ENCODE data around the gene FAAP24. TPM values are rescaled to one million over a fixed set of nuclear protein-coding genes. Genes with fewer than 3 reads are reported as not detected.
"Not testable (repeated sequence)": the region's sequence is repeated elsewhere in the genome, so short reads cannot be mapped to it uniquely, and the experiment has no call there.

The FAAP24 gene
- total RNA-seq, 1 donor from 2014 or later, result 4.1 TPM

- Histone ChIP-seq H3K9me3 (ENCODE audit: insufficient read depth, low read depth, low read length) (no peaks in the 10 kb centered on the region), H3K4me2 (ENCODE audit: low read length) (no peak overlapping the region), H3K79me2 (ENCODE audit: insufficient read depth, low read length) (no peaks in the 10 kb centered on the region), H2AFZ (ENCODE audit: low read depth, low read length) (no peak overlapping the region), H3K4me3 (ENCODE audit: insufficient read depth, low read depth, low read length) (no peak overlapping the region), H3K4me1 (ENCODE audit: insufficient read depth, low read length) (no peaks in the 10 kb centered on the region), H4K20me1 (ENCODE audit: insufficient read depth, low read length) (no peaks in the 10 kb centered on the region), H3K27ac (ENCODE audit: low read depth, low read length) (no peak overlapping the region), H3K27me3 (ENCODE audit: insufficient read depth, low read length) (no peaks in the 10 kb centered on the region), H3K9ac (ENCODE audit: low read length) (no peak overlapping the region), H3K36me3 (ENCODE audit: insufficient read depth, low read length) (no peaks in the 10 kb centered on the region)
- DNase-seq (ENCODE audit: low read depth) (no peak), FAIRE-seq (no peak)
- Mint-ChIP-seq H3K9me3 (ENCODE audit: unreplicated experiment) (no peaks in the 10 kb centered on the region), H3K27ac (ENCODE audit: unreplicated experiment) (no peak overlapping the region), H3K36me3 (ENCODE audit: low read depth, unreplicated experiment) (peaks cover 2% of the 10 kb centered on the region), H3K4me3 (ENCODE audit: unreplicated experiment) (no peak overlapping the region), H3K4me1 (ENCODE audit: low read depth, unreplicated experiment) (no peaks in the 10 kb centered on the region), H3K27me3 (ENCODE audit: low read depth, unreplicated experiment) (no peaks in the 10 kb centered on the region)
- TF ChIP-seq, protein P1, sequence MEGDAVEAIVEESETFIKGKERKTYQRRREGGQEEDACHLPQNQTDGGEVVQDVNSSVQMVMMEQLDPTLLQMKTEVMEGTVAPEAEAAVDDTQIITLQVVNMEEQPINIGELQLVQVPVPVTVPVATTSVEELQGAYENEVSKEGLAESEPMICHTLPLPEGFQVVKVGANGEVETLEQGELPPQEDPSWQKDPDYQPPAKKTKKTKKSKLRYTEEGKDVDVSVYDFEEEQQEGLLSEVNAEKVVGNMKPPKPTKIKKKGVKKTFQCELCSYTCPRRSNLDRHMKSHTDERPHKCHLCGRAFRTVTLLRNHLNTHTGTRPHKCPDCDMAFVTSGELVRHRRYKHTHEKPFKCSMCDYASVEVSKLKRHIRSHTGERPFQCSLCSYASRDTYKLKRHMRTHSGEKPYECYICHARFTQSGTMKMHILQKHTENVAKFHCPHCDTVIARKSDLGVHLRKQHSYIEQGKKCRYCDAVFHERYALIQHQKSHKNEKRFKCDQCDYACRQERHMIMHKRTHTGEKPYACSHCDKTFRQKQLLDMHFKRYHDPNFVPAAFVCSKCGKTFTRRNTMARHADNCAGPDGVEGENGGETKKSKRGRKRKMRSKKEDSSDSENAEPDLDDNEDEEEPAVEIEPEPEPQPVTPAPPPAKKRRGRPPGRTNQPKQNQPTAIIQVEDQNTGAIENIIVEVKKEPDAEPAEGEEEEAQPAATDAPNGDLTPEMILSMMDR (IDR thresholded peaks at IDR 0.05; ENCODE audit: insufficient read depth, low read depth, low read length), result no peak
- no peak for TF ChIP-seq EZH2 (IDR thresholded peaks at IDR 0.05; ENCODE audit: insufficient read depth, low read length)
These were observed 33.4 kb downstream of the FAAP24 start for GRCh38 chr19:33005440-33005839.

GRCh38 chr19:33008738-33009137, 36.7 kb downstream of the FAAP24 start:
- Histone ChIP-seq H3K4me2 (ENCODE audit: low read length) (no peak overlapping the region), H3K79me2 (ENCODE audit: insufficient read depth, low read length) (no peaks in the 10 kb centered on the region), H4K20me1 (ENCODE audit: insufficient read depth, low read length) (no peaks in the 10 kb centered on the region), H3K27ac (ENCODE audit: low read depth, low read length) (no peak overlapping the region), H3K9me3 (ENCODE audit: insufficient read depth, low read depth, low read length) (no peaks in the 10 kb centered on the region), H3K27me3 (ENCODE audit: insufficient read depth, low read length) (no peaks in the 10 kb centered on the region), H3K36me3 (ENCODE audit: insufficient read depth, low read length) (no peaks in the 10 kb centered on the region), H3K9ac (ENCODE audit: low read length) (no peak overlapping the region), H3K4me1 (ENCODE audit: insufficient read depth, low read length) (no peaks in the 10 kb centered on the region), H3K4me3 (ENCODE audit: insufficient read depth, low read depth, low read length) (no peak overlapping the region), H2AFZ (ENCODE audit: low read depth, low read length) (no peak overlapping the region)
- no peak overlapping the region for H3K27ac Mint-ChIP-seq (ENCODE audit: unreplicated experiment)
- TF ChIP-seq EZH2 (IDR thresholded peaks at IDR 0.05; ENCODE audit: insufficient read depth, low read length), result no peak
- TF ChIP-seq, protein P1 (IDR thresholded peaks at IDR 0.05; ENCODE audit: insufficient read depth, low read depth, low read length), result no peak
- no peak overlapping the region for H3K4me3 Mint-ChIP-seq (ENCODE audit: unreplicated experiment)
- H3K27me3 Mint-ChIP-seq (ENCODE audit: low read depth, unreplicated experiment), result no peaks in the 10 kb centered on the region
- H3K9me3 Mint-ChIP-seq (ENCODE audit: unreplicated experiment), result no peaks in the 10 kb centered on the region
- FAIRE-seq, result no peak
- no peaks in the 10 kb centered on the region for H3K4me1 Mint-ChIP-seq (ENCODE audit: low read depth, unreplicated experiment)
- DNase-seq (ENCODE audit: low read depth), result no peak
- H3K36me3 Mint-ChIP-seq (ENCODE audit: low read depth, unreplicated experiment), result peaks cover 4% of the 10 kb centered on the region

DNA sequence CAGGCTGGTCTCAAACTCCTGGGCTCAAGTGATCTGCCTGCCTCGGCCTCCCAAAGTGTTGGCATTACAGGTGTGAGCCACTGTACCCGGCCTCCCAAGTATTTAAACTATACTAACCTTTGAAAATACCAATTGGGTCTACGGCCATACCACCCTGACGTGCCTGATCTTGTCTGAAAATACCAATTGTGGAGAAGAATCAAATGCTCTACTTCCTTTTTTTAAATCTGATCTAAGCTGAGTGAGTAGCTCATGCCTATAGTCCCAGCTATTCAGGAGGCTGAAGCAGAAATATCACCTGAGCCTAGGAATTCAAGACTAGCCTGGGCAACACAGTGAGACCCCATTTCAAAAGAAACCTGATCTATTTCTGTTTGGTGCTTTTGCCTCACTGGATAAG, 38.8 kb downstream of the FAAP24 start:
- not testable (repeated sequence) for H3K4me1 ChIP-seq (ENCODE audit: insufficient read depth, low read length); H3K4me3 Mint-ChIP-seq (ENCODE audit: unreplicated experiment); H3K4me2 ChIP-seq (ENCODE audit: low read length); DNase-seq (ENCODE audit: low read depth); H3K9me3 ChIP-seq (ENCODE audit: insufficient read depth, low read depth, low read length); FAIRE-seq; H3K36me3 Mint-ChIP-seq (ENCODE audit: low read depth, unreplicated experiment); H2AFZ ChIP-seq (ENCODE audit: low read depth, low read length); H3K27ac ChIP-seq (ENCODE audit: low read depth, low read length); H3K36me3 ChIP-seq (ENCODE audit: insufficient read depth, low read length); H3K9ac ChIP-seq (ENCODE audit: low read length); H4K20me1 ChIP-seq (ENCODE audit: insufficient read depth, low read length); H3K4me3 ChIP-seq (ENCODE audit: insufficient read depth, low read depth, low read length); H3K79me2 ChIP-seq (ENCODE audit: insufficient read depth, low read length); H3K4me1 Mint-ChIP-seq (ENCODE audit: low read depth, unreplicated experiment); H3K27me3 Mint-ChIP-seq (ENCODE audit: low read depth, unreplicated experiment); H3K27ac Mint-ChIP-seq (ENCODE audit: unreplicated experiment); H3K9me3 Mint-ChIP-seq (ENCODE audit: unreplicated experiment); H3K27me3 ChIP-seq (ENCODE audit: insufficient read depth, low read length)
